ENCODE results near the gene CACNG7.

CACNG7 gene

DNA sequence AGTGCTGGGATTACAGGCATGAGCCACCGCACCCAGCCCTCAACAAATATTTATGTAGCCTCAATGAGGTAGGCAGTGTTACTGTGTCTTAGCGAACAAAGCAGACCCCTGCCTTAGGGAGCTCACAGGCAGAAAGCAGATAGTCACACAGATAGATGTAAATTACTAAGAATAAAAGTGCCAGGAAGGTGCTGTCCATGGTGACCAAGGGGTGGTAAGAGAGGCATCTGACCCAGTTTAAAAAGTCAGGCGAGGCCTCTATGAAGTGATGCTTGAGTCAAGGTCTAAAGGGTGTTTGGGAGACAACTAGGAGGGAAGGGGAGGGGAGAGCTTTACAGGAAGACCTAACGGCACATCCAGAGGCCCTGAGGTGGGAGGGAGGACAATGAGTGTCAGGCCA lies 12.4 kb upstream of the CACNG7 start:
- no peak for DNase-seq (ENCODE audit: insufficient read length)
- TF ChIP-seq TAF1 (IDR thresholded peaks at IDR 0.05; ENCODE audit: borderline replicate concordance, low read depth, low read length) (no peak), POLR2AphosphoS5 (IDR thresholded peaks at IDR 0.05; ENCODE audit: low read depth, low read length) (no peak), POLR2A (IDR thresholded peaks at IDR 0.05; ENCODE audit: low read depth, low read length) (no peak)
- no peak for FAIRE-seq

DNA sequence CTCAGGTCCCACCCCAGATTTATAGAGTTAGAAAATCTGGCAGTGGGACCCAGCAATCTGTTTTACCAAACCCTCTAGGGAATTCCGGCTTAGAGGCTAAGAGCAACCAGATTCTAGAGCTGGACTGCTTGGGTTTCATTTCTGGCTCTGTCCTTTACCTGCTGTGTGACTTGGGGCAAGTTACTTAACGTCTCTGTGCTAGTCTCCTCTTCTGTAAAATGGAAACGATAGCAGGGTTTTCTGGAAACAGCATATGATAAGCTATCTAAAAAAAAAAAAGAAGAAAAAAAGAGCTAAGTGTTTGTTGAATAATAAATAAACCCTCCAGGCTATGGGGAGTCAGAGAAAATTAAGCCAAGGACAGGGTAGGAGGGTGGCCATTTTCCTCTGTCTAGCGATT lies 11.6 kb upstream of the CACNG7 start:
- no peak for FAIRE-seq

DNA sequence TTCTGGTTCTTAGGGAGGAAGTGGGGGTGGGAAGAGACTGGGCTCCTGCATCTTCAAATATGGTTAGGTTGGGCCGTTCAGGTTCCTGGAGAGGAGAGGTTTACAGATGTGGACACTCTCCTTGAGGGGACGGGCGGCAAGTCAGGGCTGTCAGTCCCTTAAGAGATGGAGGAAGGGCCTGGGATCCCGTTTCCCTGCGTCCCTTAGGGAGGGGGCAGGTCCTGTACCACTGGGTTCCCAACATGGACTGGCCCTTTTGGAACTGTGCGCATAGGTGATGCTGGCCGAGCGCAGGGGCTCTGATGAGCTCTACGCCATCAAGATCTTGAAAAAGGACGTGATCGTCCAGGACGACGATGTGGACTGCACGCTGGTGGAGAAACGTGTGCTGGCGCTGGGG lies 10.9 kb upstream of the CACNG7 start:
- FAIRE-seq: no peak
- DNase-seq (ENCODE audit: insufficient read length): no peak
- no peak for TF ChIP-seq TAF1 (IDR thresholded peaks at IDR 0.05; ENCODE audit: borderline replicate concordance, low read depth, low read length)
- TF ChIP-seq POLR2A (IDR thresholded peaks at IDR 0.05; ENCODE audit: low read depth, low read length): no peak
- no peak for TF ChIP-seq POLR2AphosphoS5 (IDR thresholded peaks at IDR 0.05; ENCODE audit: low read depth, low read length)

More for the DNA sequence above, 11.6 kb upstream of the CACNG7 start:
- TF ChIP-seq POLR2AphosphoS5 (IDR thresholded peaks at IDR 0.05; ENCODE audit: low read depth, low read length) (no peak), POLR2A (IDR thresholded peaks at IDR 0.05; ENCODE audit: low read depth, low read length) (no peak), TAF1 (IDR thresholded peaks at IDR 0.05; ENCODE audit: borderline replicate concordance, low read depth, low read length) (no peak)
- no peak for DNase-seq (ENCODE audit: insufficient read length)

DNA sequence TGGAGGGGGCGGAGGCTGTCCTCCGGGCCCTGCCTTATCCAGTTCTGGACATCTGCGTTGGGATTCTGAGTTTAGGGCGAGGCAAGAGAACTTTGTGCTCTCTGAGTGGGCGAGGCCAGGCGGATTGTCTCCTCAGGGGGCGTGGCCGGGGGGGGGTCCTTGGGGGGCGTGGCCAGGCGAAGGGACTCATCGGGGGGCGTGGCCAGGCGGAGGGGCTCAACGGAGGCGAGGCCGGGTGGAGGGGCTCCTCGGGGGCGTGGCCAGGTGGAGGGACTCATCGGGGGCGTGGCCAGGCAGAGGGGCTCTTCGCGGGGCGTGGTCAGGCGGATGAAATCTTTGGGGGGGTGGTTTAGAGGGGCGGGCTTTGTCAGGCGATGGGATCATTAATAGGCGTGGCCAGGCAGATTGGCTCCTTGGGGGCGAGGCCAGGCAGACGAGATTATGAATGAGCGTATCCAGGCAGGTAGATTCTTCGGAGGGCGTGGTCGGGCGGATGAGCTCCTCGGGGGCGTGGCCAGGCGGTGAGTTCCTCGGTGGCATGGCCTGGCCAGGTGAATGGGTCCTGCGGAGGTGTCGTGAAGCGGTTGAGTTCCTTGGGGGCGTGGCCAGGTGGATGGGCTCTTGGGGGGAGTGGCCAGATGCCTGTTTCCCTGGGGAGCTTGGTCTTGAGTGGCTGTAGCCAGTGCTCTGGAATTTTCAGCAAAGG lies 10.3 kb upstream of the CACNG7 start:
- FAIRE-seq (no peak), DNase-seq (ENCODE audit: insufficient read length) (no peak)
- no peak for TF ChIP-seq POLR2A (IDR thresholded peaks at IDR 0.05; ENCODE audit: low read depth, low read length)
- no peak for TF ChIP-seq TAF1 (IDR thresholded peaks at IDR 0.05; ENCODE audit: borderline replicate concordance, low read depth, low read length)
- TF ChIP-seq POLR2AphosphoS5 (IDR thresholded peaks at IDR 0.05; ENCODE audit: low read depth, low read length): no peak

DNA sequence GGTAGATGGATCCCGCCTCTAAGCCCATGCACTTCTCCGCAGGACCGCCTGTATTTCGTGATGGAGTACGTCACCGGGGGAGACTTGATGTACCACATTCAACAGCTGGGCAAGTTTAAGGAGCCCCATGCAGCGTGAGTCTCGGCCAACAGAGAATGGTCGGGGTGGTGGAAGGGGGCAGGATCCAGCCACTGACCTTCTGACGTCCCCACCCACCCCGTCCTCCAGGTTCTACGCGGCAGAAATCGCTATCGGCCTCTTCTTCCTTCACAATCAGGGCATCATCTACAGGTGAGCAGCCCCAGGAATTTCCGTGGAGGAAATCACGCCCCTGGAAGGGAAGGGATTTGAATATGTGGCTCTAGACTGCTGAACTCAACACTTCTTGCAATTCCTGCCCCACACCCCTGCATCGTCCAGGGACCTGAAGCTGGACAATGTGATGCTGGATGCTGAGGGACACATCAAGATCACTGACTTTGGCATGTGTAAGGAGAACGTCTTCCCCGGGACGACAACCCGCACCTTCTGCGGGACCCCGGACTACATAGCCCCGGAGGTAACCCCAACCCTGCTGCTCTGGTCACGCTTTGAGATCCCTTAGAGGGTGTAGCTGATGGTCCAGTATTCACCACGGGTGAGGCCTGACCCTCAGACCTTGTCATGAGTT lies 8.8 kb upstream of the CACNG7 start:
- DNase-seq (ENCODE audit: insufficient read length) (no peak), FAIRE-seq (no peak)
- TF ChIP-seq POLR2AphosphoS5 (IDR thresholded peaks at IDR 0.05; ENCODE audit: low read depth, low read length) (no peak), TAF1 (IDR thresholded peaks at IDR 0.05; ENCODE audit: borderline replicate concordance, low read depth, low read length) (no peak), POLR2A (IDR thresholded peaks at IDR 0.05; ENCODE audit: low read depth, low read length) (no peak)

DNA sequence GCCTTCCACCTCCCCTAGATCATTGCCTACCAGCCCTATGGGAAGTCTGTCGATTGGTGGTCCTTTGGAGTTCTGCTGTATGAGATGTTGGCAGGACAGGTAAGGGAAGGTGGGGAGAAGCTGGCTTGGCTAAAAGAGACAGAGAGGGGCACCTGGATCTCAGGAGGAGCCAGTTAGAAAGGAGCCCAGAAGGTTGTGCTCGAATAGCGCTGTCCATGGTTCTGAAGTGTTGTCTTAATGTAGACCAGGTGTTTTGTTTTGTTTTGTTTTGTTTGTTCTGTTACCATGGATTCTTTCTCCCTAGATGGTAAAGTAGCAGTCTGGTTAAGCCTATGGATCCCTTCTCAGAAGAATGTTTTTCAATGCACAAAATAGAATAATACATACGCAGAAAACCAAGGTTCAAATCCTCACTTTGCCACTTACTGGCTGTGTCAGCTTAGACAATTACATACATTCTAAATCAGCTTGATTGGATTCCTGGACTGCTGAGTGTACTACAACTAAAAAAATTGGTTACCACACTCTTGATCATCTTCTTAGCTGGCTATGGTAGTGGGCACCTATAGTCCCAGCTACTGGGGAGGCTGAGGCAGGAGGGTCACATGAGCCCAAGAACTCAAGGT lies 5.9 kb upstream of the CACNG7 start:
- no peak for DNase-seq (ENCODE audit: insufficient read length)
- TF ChIP-seq POLR2A (IDR thresholded peaks at IDR 0.05; ENCODE audit: low read depth, low read length): no peak
- no peak for TF ChIP-seq TAF1 (IDR thresholded peaks at IDR 0.05; ENCODE audit: borderline replicate concordance, low read depth, low read length)
- no peak for TF ChIP-seq POLR2AphosphoS5 (IDR thresholded peaks at IDR 0.05; ENCODE audit: low read depth, low read length)
- FAIRE-seq: no peak

DNA sequence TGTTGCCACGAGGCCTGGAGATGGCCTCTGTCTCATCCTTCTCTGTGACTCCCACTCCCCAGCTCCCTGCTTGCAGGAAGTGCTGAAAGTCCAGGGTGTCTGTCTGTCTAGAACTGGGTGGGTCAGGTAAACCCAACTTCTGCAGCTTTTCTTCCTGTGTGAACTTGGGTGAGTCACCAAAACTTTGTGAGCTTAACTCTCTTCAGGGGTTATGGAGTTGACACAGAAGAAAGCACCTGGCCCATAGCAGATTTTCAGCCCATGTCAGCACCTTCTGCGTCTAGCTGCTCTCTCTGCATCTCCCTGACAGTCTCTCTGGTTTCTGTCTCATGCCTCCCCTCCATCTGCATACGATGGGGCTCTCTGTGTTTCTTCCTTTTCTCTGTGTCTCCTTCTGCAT lies 4.2 kb upstream of the CACNG7 start:
- FAIRE-seq (no peak), DNase-seq (ENCODE audit: insufficient read length) (no peak)
- TF ChIP-seq POLR2AphosphoS5 (IDR thresholded peaks at IDR 0.05; ENCODE audit: low read depth, low read length) (no peak), TAF1 (IDR thresholded peaks at IDR 0.05; ENCODE audit: borderline replicate concordance, low read depth, low read length) (no peak), POLR2A (IDR thresholded peaks at IDR 0.05; ENCODE audit: low read depth, low read length) (no peak)

DNA sequence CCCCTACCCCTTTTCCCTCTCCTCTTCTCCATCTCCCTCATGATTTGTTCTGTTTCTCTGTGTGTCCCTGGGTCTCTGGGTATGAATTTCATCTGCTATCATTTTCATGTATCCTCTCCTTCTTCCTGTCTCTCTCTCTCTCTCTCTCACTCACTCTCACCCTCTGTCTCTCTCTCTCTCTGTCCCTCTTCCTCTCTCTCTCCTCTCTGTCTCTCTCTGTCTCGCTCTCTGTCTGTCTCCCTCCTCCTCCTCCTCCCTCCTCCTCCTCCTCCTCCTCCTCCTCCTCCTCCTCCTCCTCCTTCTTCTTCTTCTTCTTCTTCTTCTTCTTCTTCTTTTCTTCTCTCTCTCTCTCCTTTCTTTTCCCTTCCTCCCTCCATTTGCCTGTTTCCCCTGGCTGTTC lies 3.3 kb upstream of the CACNG7 start:
- FAIRE-seq: no peak

DNA sequence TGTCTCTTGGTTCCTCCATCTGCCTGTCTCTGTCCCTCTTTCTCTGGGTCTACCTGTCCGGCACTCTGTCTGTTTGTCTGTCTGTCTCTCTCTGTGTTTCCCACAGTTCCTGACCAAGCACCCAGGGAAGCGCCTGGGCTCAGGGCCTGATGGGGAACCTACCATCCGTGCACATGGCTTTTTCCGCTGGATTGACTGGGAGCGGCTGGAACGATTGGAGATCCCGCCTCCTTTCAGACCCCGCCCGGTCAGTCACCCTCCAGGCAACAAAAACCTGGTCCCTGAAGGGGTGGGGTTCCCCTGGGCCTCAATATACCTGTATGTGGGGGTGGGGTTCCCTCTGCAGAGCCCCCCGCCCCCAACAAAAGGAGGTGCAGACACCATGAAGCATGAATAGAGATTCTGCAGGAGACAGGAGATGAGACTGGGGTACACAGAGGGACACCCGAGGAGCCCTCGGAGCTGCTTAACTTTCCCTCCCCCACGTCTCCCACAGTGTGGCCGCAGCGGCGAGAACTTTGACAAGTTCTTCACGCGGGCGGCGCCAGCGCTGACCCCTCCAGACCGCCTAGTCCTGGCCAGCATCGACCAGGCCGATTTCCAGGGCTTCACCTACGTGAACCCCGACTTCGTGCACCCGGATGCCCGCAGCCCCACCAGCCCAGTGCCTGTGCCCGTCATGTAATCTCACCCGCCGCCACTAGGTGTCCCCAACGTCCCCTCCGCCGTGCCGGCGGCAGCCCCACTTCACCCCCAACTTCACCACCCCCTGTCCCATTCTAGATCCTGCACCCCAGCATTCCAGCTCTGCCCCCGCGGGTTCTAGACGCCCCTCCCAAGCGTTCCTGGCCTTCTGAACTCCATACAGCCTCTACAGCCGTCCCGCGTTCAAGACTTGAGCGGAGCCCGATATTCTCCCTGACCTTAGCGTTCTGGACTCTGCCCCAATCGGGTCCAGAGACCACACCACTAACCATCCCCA lies 2.6 kb upstream of the CACNG7 start:
- DNase-seq (ENCODE audit: insufficient read length) (peak; percentile 75), FAIRE-seq (no peak)
- TF ChIP-seq POLR2A (IDR thresholded peaks at IDR 0.05; ENCODE audit: low read depth, low read length): no peak
- no peak for TF ChIP-seq POLR2AphosphoS5 (IDR thresholded peaks at IDR 0.05; ENCODE audit: low read depth, low read length)
- no peak for TF ChIP-seq TAF1 (IDR thresholded peaks at IDR 0.05; ENCODE audit: borderline replicate concordance, low read depth, low read length)

More for the DNA sequence above, 3.3 kb upstream of the CACNG7 start:
- TF ChIP-seq POLR2AphosphoS5 (IDR thresholded peaks at IDR 0.05; ENCODE audit: low read depth, low read length) (no peak), TAF1 (IDR thresholded peaks at IDR 0.05; ENCODE audit: borderline replicate concordance, low read depth, low read length) (no peak), POLR2A (IDR thresholded peaks at IDR 0.05; ENCODE audit: low read depth, low read length) (no peak)
- no peak for DNase-seq (ENCODE audit: insufficient read length)

DNA sequence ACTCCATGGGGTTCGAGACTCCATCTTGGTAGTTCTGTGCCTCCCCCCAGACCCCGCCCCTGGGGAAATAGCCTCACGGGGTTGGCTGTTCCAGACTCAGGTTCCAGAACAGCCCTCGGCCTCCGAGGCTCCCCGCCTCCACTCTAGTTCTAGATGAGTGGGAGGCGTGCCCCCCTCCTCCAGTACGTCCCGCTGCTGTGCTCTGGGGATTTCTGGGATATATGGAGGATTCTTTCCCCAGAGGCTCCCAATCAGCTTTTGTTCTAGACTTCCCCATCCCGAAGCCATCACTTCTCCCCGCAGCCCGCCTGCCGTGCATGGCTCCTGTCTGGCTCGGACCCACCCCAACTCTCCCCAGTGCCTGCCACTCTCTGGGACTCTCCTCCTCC lies 1.9 kb upstream of the CACNG7 start:
- no peak for TF ChIP-seq POLR2AphosphoS5 (IDR thresholded peaks at IDR 0.05; ENCODE audit: low read depth, low read length)
- TF ChIP-seq TAF1 (IDR thresholded peaks at IDR 0.05; ENCODE audit: borderline replicate concordance, low read depth, low read length): no peak
- DNase-seq (ENCODE audit: insufficient read length): no peak
- no peak for FAIRE-seq

DNA sequence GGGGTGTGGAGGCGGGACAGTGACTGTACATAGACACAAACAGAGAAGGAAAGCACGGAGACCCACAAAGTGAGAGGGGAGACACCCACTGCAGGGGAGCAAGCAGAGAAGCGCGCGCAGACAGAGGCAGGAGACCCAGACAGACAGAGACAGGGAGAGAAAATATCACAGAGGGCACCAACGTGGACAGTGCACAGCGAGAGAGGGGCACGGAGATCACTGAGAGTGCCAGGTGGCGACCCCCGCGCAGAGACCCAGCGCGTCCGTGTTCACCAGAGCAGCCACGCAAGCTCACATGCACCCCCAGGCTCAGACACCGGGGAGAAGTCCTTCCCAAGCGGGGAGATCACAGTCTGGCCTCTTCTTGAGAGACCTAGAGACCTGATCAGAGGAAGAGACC lies 1.4 kb upstream of the CACNG7 start:
- TF ChIP-seq POLR2A (IDR thresholded peaks at IDR 0.05; ENCODE audit: low read depth, low read length): no peak
- no peak for DNase-seq (ENCODE audit: insufficient read length)
- FAIRE-seq: no peak
